Stomach smooth muscle (tissue), 2 donors: ENCODE data around the gene TMEM164.

ENCODE experiments used
- H3K27ac ChIP-seq: one replicate; pipeline ENCODE4 v1.7.0; 2013; ENCODE audit warnings: mild to moderate bottlenecking, low read length, inconsistent platforms
- H3K27me3 ChIP-seq, 2 donors: one replicate each; pipeline ENCODE4 v1.7.0; 2013; ENCODE audit warnings: low read length in 2 of 2; ENCODE audit not compliant: insufficient read depth in 2 of 2, control insufficient read depth in 1 of 2
- H3K36me3 ChIP-seq, 2 donors: one replicate each; pipeline ENCODE4 v1.7.0; 2013; ENCODE audit warnings: low read length in 2 of 2; ENCODE audit not compliant: control insufficient read depth in 2 of 2, insufficient read depth in 2 of 2
- H3K4me1 ChIP-seq: one replicate; pipeline ENCODE4 v1.7.0; 2013; ENCODE audit warnings: low read length; ENCODE audit not compliant: control insufficient read depth, insufficient read depth
- H3K4me3 ChIP-seq, 2 donors: one replicate each; pipeline ENCODE4 v1.7.0; 2013; ENCODE audit warnings: low read length in 2 of 2
- H3K9ac ChIP-seq, 2 donors: one replicate each; pipeline ENCODE4 v1.7.0; 2013; ENCODE audit warnings: low read length in 2 of 2, mild to moderate bottlenecking in 1 of 2
- H3K9me3 ChIP-seq, 2 donors: one replicate each; pipeline ENCODE4 v1.7.0; 2013; ENCODE audit warnings: low read length in 2 of 2; ENCODE audit not compliant: control insufficient read depth in 2 of 2
- donor health status: healthy.
- donor health status: Pancreatic carcinoma.

The TMEM164 gene

DNA sequence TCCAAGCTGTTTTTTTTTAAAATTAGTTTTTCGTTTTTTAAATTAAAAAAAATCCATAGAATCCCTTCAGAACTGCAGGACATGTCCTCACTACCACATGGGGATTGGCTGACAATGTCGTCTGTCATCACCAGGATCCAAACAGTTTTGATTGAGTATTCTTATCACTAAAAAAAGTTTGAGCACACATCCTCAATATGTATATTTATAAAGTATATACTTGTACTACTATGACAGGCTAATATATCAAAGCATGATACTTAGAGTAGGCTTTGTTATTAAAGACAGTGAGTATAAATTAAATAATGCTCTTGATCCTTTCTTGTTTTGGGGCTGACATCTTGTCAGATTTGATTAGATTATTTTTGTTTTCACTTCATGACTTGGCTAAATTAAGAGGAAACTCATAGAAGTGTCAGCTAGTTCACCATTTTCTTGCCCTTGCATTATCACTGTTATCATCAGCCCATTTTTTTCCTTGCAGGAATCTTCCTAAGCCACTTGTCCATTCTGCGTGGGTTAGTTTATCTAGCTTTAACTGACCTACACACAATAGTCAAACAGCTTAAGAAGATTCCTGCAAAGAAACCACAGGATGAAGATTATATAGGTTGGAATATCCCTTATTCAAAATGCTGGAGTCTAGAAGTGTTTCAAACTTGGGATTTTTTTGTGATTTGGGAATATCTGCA is 222.2 kb downstream of the TMEM164 start:
- H3K9me3 ChIP-seq, result no peaks in the 10 kb centered on the region
- H3K36me3 ChIP-seq, result no peaks in the 10 kb centered on the region
- H3K27me3 ChIP-seq, result peaks cover 0 to 5% of the 10 kb centered on the region in 2 donors
- H3K27ac ChIP-seq, result no peak overlapping the region
- H3K4me1 ChIP-seq, result no peaks in the 10 kb centered on the region
- no peak overlapping the region for H3K4me3 ChIP-seq
- H3K9ac ChIP-seq, result no peak overlapping the region

DNA sequence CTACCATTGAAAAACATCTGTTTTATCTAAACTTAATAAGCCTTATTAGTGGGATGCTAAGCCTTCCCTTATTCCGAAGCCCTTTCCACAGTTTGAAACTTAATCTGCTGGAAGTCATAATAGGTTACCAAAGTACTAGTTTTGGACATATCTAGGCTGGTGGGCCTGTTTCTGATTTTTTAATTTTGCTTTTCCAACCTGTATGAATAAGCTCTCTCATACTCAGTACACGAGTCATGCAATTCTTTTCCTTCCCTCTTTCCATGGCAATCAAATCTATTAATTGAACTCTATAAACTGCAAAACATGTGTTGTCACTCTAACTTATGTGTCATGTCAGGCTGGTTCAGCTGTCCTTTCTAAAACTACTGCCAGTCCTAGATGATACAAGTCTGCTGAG is 224.0 kb downstream of the TMEM164 start:
- no peak overlapping the region for H3K9ac ChIP-seq
- peaks cover 0 to 5% of the 10 kb centered on the region in 2 donors for H3K27me3 ChIP-seq
- H3K9me3 ChIP-seq, result no peaks in the 10 kb centered on the region
- no peaks in the 10 kb centered on the region for H3K36me3 ChIP-seq
- H3K4me3 ChIP-seq, result no peak overlapping the region
- no peak overlapping the region for H3K27ac ChIP-seq
- no peaks in the 10 kb centered on the region for H3K4me1 ChIP-seq
